Measurements from ENCODE around the gene TRIM56.
"Not testable (repeated sequence)": the region's sequence is repeated elsewhere in the genome, so short reads cannot be mapped to it uniquely, and the experiment has no call there.

The TRIM56 gene

GRCh38 chr7:101085162-101085964, at the start of gene TRIM56:
TSS of gene TRIM56 (plus strand) at chr7:101085481. CDS start at chr7:101087313, 1,832 bp downstream.
- DNase-seq, result peak; percentile 79

- DNase-seq, result no peak
These were observed 49.3 kb upstream of the TRIM56 start for GRCh38 chr7:101035941-101036340.

- DNase-seq, result not testable (repeated sequence)
These were observed 44.0 kb upstream of the TRIM56 start for GRCh38 chr7:101041283-101041682.

GRCh38 chr7:101058355-101058754, 26.9 kb upstream of the TRIM56 start:
- DNase-seq, result peak; percentile 77

- no peak for DNase-seq
These were observed 25.7 kb upstream of the TRIM56 start for GRCh38 chr7:101059620-101059942.

GRCh38 chr7:101060992-101061391, 24.3 kb upstream of the TRIM56 start:
- no peak for DNase-seq

GRCh38 chr7:101064176-101064550, 21.1 kb upstream of the TRIM56 start:
- DNase-seq, result not testable (repeated sequence)

- not testable (repeated sequence) for DNase-seq
These were observed 20.1 kb upstream of the TRIM56 start for GRCh38 chr7:101065162-101065561.

GRCh38 chr7:101066141-101066832, 19.0 kb upstream of the TRIM56 start:
- DNase-seq, result peak; percentile 44

GRCh38 chr7:101066833-101067177, 18.5 kb upstream of the TRIM56 start:
- DNase-seq, result no peak

- DNase-seq, result no peak
These were observed 16.9 kb upstream of the TRIM56 start for GRCh38 chr7:101068401-101068800.

- DNase-seq, result not testable (repeated sequence)
These were observed 13.7 kb upstream of the TRIM56 start for GRCh38 chr7:101071362-101072104.

GRCh38 chr7:101075646-101076045, 9.6 kb upstream of the TRIM56 start:
- no peak for DNase-seq

- not testable (repeated sequence) for DNase-seq
These were observed 9.1 kb upstream of the TRIM56 start for GRCh38 chr7:101076183-101076582.

GRCh38 chr7:101077303-101078086, 7.8 kb upstream of the TRIM56 start:
- peak; percentile 95 for DNase-seq

- DNase-seq, result no peak
These were observed 3.8 kb upstream of the TRIM56 start for GRCh38 chr7:101081432-101081831.

- DNase-seq, result no peak
These were observed 468 bp upstream of the TRIM56 start for GRCh38 chr7:101084865-101085161.

- no peak for DNase-seq
These were observed 2.2 kb downstream of the TRIM56 start for GRCh38 chr7:101087334-101088068.

GRCh38 chr7:101088069-101088425, 2.8 kb downstream of the TRIM56 start:
- DNase-seq, result no peak

GRCh38 chr7:101088858-101089529, 3.7 kb downstream of the TRIM56 start:
- DNase-seq, result no peak

GRCh38 chr7:101089876-101090275, 4.6 kb downstream of the TRIM56 start:
- no peak for DNase-seq
